HCT116 (cell line): ENCODE data around the gene COL16A1. TPM values are rescaled to one million over a fixed set of nuclear protein-coding genes. Genes with fewer than 3 reads are reported as not detected.

Experiments
- ATAC-seq: fragments of 200-7000 bp; cut with Tn5 transposase; 2 replicates; pipeline ENCODE4 v1.9.1; 2020; ENCODE audit warnings: mild to moderate bottlenecking, moderate library complexity
- BruUV-seq: library from RNA; stranded (reverse); fragments of 400-500 nt; replicated peaks from 2 replicates; lab custom pipeline; 2021; lab: Mats Ljungman, UMichigan
- CTCF ChIA-PET: fragments of 300-600 bp; sonication (Branson Sonifier 250); formaldehyde crosslinking; loops from one replicate; lab custom pipeline; 2021; ENCODE audit warnings: antibody characterized with exemption; lab: Charles Lee
- POLR2A ChIA-PET: fragments of 300-600, 350-600 bp; sonication (Branson Sonifier 250); formaldehyde crosslinking; loops from one replicate; lab custom pipeline; 2021; ENCODE audit warnings: antibody characterized with exemption; lab: Charles Lee
- RAD21 ChIA-PET, 2 experiments: fragments of 300-600 bp; sonication (Branson Sonifier 250); formaldehyde crosslinking; loops; one replicate each; lab custom pipeline; 2023; ENCODE audit warnings: low total read pairs in 2 of 2; ENCODE audit not compliant: uncharacterized antibody in 2 of 2, unreplicated experiment in 2 of 2, low non-redundant PET in 1 of 2; lab: Charles Lee
- DNase-seq: peaks from one replicate; pipeline ENCODE4 v3.0.0-alpha.2; 2010; ENCODE audit warnings: low read depth, low spot score
- H2AFZ ChIP-seq: fragments of 200-600 bp; shearing (Covaris generic), sonication (generic); 2 replicates; pipeline ENCODE4 v1.6.1; 2017; ENCODE audit warnings: low read depth, mixed run types, mixed read lengths, antibody characterized with exemption, low read length; ENCODE audit not compliant: poor library complexity, severe bottlenecking
- H3K27ac ChIP-seq: 2 replicates; pipeline ENCODE4 v1.5.1; 2012; ENCODE audit warnings: low read depth, low read length
- H3K27me3 ChIP-seq: fragments of 200-600 bp; sonication (generic); 2 replicates; pipeline ENCODE4 v1.6.1; 2016; ENCODE audit warnings: mixed run types, low read length, mixed read lengths; ENCODE audit not compliant: insufficient read depth
- H3K36me3 ChIP-seq, 2 experiments: fragments of 200-500 bp in 1 of 2; fragments of 200-600 bp in 1 of 2; sonication (Bioruptor generic) in 1 of 2; sonication (generic) in 1 of 2; 2 replicates each; pipeline versions ENCODE4 v1.5.1 to v1.6.1; 2014 to 2016; ENCODE audit warnings: low read length in 2 of 2, inconsistent platforms in 1 of 2, mixed read lengths in 1 of 2, mixed run types in 1 of 2; ENCODE audit not compliant: insufficient read depth in 2 of 2, control insufficient read depth in 1 of 2
- H3K4me1 ChIP-seq, 2 experiments: fragments of 200-600 bp in 1 of 2; sonication (generic) in 1 of 2; 2 replicates each; pipeline versions ENCODE4 v1.5.1 to v1.6.1; 2012 to 2017; ENCODE audit warnings: low read length in 2 of 2, inconsistent platforms in 1 of 2, mild to moderate bottlenecking in 1 of 2, mixed read lengths in 1 of 2, mixed run types in 1 of 2, moderate library complexity in 1 of 2; ENCODE audit not compliant: insufficient read depth in 2 of 2, control insufficient read depth in 1 of 2
- H3K4me2 ChIP-seq: fragments of 200-600 bp; sonication (generic); 2 replicates; pipeline ENCODE4 v1.6.1; 2017; ENCODE audit warnings: mixed run types, low read length, mixed read lengths
- H3K4me3 ChIP-seq, 2 experiments: fragments of 200-600 bp in 1 of 2; sonication (generic) in 1 of 2; replicated peaks in 1 of 2; 2 replicates each; pipeline ENCODE4 v1.5.1; 2011 to 2016; ENCODE audit warnings: low read length in 2 of 2, control low read depth in 1 of 2, low read depth in 1 of 2, mild to moderate bottlenecking in 1 of 2, mixed read lengths in 1 of 2, mixed run types in 1 of 2
- H3K79me2 ChIP-seq: fragments of 200-600 bp; sonication (generic); 2 replicates; pipeline ENCODE4 v1.6.1; 2017; ENCODE audit warnings: mild to moderate bottlenecking, mixed run types, low read length, moderate library complexity, mixed read lengths; ENCODE audit not compliant: insufficient read depth
- H3K9ac ChIP-seq: fragments of 200-600 bp; sonication (generic); 2 replicates; pipeline ENCODE4 v1.6.1; 2016; ENCODE audit warnings: low read length, mixed read lengths
- H3K9me2 ChIP-seq: fragments of 200-600 bp; sonication (generic), shearing (Covaris generic); 2 replicates; pipeline ENCODE4 v1.6.1; 2017; ENCODE audit warnings: mixed run types, mild to moderate bottlenecking, moderate library complexity; ENCODE audit not compliant: insufficient read depth
- H3K9me3 ChIP-seq, 2 experiments: fragments of 200-500 bp in 1 of 2; fragments of 200-600 bp in 1 of 2; sonication (Bioruptor generic) in 1 of 2; sonication (generic) in 1 of 2; 2 replicates each; pipeline ENCODE4 v1.6.1; 2014 to 2017; ENCODE audit warnings: low read length in 2 of 2, mixed read lengths in 2 of 2, inconsistent platforms in 1 of 2, low read depth in 1 of 2, mild to moderate bottlenecking in 1 of 2, mixed run types in 1 of 2, moderate library complexity in 1 of 2; ENCODE audit not compliant: control insufficient read depth in 1 of 2, insufficient read depth in 1 of 2
- H4K20me1 ChIP-seq: fragments of 200-600 bp; sonication (generic), shearing (Covaris generic); 2 replicates; pipeline ENCODE4 v1.6.1; 2017; ENCODE audit warnings: mixed run types, mild to moderate bottlenecking, moderate library complexity; ENCODE audit not compliant: insufficient read depth
- CBX3 ChIP-seq: IDR thresholded peaks from 2 replicates; pipeline ENCODE4 v1.6.1; 2012; ENCODE audit warnings: low read depth
- EGR1 ChIP-seq: IDR thresholded peaks from 2 replicates; pipeline ENCODE4 v1.6.1; 2012; ENCODE audit warnings: low read depth
- ELF1 ChIP-seq: IDR thresholded peaks from 2 replicates; pipeline ENCODE4 v1.6.1; 2012; ENCODE audit warnings: low read depth, borderline replicate concordance
- EZH2 ChIP-seq: fragments of 200-600 bp; sonication (generic); IDR thresholded peaks from 2 replicates; pipeline ENCODE4 v1.6.1; 2017; ENCODE audit warnings: antibody characterized with exemption, mixed run types
- EZH2phosphoT487 ChIP-seq: fragments of 200-600 bp; IDR thresholded peaks from 2 replicates; pipeline ENCODE4 v1.6.1; 2018; ENCODE audit warnings: antibody characterized with exemption, borderline replicate concordance
- JUND ChIP-seq: IDR thresholded peaks from 2 replicates; pipeline ENCODE4 v1.6.1; 2012
- POLR2A ChIP-seq: IDR thresholded peaks from 2 replicates; pipeline ENCODE4 v1.7.0; 2011; ENCODE audit warnings: borderline replicate concordance; ENCODE audit not compliant: insufficient read depth, insufficient read length; ENCODE audit errors: extremely low read depth
- POLR2AphosphoS5 ChIP-seq: IDR thresholded peaks from 2 replicates; pipeline ENCODE4 v1.6.1; 2011; ENCODE audit warnings: mild to moderate bottlenecking, low read depth, low read length, moderate library complexity
- RAD21 ChIP-seq: IDR thresholded peaks from 2 replicates; pipeline ENCODE4 v1.6.1; 2012; ENCODE audit warnings: low read depth, mild to moderate bottlenecking
- SP1 ChIP-seq: IDR thresholded peaks from 2 replicates; pipeline ENCODE4 v1.6.1; 2012; ENCODE audit warnings: low read depth
- SRF ChIP-seq: IDR thresholded peaks from 2 replicates; pipeline ENCODE4 v1.6.1; 2012; ENCODE audit warnings: low read depth
- TCF7L2 ChIP-seq: IDR thresholded peaks from 2 replicates; pipeline ENCODE4 v1.7.0; 2011; ENCODE audit warnings: borderline replicate concordance, inconsistent platforms; ENCODE audit not compliant: insufficient read depth, insufficient read length; ENCODE audit errors: extremely low read depth
- YY1 ChIP-seq: IDR thresholded peaks from 2 replicates; pipeline ENCODE4 v1.6.1; 2011; ENCODE audit warnings: low read length, low read depth, moderate library complexity, mild to moderate bottlenecking; ENCODE audit not compliant: insufficient replicate concordance; ENCODE audit errors: extremely low read depth
- ZFX ChIP-seq: fragments of 450-650 bp; IDR thresholded peaks from 2 replicates; pipeline ENCODE4 v1.6.1; 2017
- ZNF274 ChIP-seq: fragments of 200-500 bp; sonication (Bioruptor generic); IDR thresholded peaks from 2 replicates; pipeline ENCODE4 v1.6.1; 2014; ENCODE audit warnings: mild to moderate bottlenecking, low read depth, low read length, inconsistent platforms
- intact Hi-C: fragments of 100-400 bp; cut with micrococcal nuclease; formaldehyde crosslinking; loops from 2 replicates; pipeline ENCODE4 v1.10.0; 2022
- total RNA-seq: library from RNA; stranded (reverse); gene quantifications from one replicate; pipeline ENCODE4 v1.2.1, GENCODE V29; 2021; ENCODE audit not compliant: unreplicated experiment
- TF ChIP-seq, protein P1 (sequence below): IDR thresholded peaks from 2 replicates; pipeline ENCODE4 v1.6.1; 2012
- TF ChIP-seq, protein P2 (sequence below): IDR thresholded peaks from 2 replicates; pipeline ENCODE4 v1.6.1; 2011; ENCODE audit warnings: mild to moderate bottlenecking, low read length, moderate library complexity; ENCODE audit not compliant: insufficient replicate concordance; ENCODE audit errors: extremely low read depth
- TF ChIP-seq, protein P3 (sequence below): IDR thresholded peaks from 2 replicates; pipeline ENCODE4 v1.6.1; 2012
- TF ChIP-seq, protein P4 (sequence below), 3 experiments: fragments of 200-600 bp in 1 of 3; sonication (generic) in 1 of 3; IDR thresholded peaks in 2 of 3; conservative IDR thresholded peaks in 1 of 3; 2 replicates each; pipeline ENCODE4 v1.5.1; 2012 to 2017; ENCODE audit warnings: low read depth in 2 of 3, low read length in 2 of 3, antibody characterized with exemption in 1 of 3, borderline replicate concordance in 1 of 3, control low read depth in 1 of 3, mild to moderate bottlenecking in 1 of 3, mixed read lengths in 1 of 3, mixed run types in 1 of 3, moderate library complexity in 1 of 3; ENCODE audit not compliant: insufficient read depth in 1 of 3

Gene COL16A1
- total RNA-seq, 1 experiment from 2014 or later: 2.2 TPM

DNA sequence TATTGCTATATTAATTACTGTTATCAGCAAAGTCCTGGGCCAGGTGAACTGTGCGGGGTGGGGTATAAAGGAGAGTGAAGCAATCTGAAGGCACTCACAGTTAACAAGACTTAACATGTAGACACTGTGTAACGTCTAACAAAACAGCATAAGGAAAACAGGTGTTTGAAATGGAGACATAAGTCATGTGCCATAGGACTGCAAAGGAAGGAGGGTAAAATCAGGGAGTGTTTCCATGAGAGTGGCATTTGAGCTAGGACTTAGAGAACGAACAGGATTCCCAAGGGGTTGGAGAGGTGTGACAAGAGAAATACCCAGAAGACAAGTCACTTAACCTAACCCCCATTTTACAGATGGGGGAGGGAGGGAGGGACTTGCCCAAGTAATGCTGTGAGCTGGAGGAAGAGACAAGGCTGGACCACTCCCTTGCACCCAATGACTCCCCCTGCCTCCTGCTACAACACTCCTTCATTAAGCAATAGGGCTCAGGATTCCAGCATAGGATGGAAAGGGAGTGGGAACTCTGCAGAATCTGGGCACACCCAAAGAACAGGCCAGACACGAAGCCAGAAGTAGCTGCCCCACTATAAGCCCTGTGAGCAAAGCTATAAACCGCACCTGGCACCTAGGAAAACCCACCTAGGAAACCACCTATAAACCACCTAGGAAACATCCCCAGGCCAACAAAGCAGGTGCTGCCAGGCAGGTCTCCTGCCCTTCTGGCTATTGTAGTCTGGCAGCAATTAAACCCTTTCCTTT is 65.7 kb downstream of the COL16A1 start:
- H3K9me3 ChIP-seq: no peaks in the 10 kb centered on the region
- no TSS peak for BruUV-seq
- intact Hi-C loops: no loop called here
- ChIA-PET CTCF (no interaction called here), POLR2A (no interaction called here), RAD21 (no interaction called here)
- no peaks in the 10 kb centered on the region for H3K27me3 ChIP-seq
- H3K4me2 ChIP-seq: no peak overlapping the region
- H3K9ac ChIP-seq: no peak overlapping the region
- peaks cover 2 to 9% of the 10 kb centered on the region in 2 experiments; a peak in 2 of 4 replicates for H3K4me1 ChIP-seq
- TF ChIP-seq, protein P1, sequence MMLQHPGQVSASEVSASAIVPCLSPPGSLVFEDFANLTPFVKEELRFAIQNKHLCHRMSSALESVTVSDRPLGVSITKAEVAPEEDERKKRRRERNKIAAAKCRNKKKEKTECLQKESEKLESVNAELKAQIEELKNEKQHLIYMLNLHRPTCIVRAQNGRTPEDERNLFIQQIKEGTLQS: no peak
- TF ChIP-seq SRF (no peak), POLR2AphosphoS5 (no peak), EGR1 (no peak), CBX3 (no peak), YY1 (no peak), EZH2 (no peak), EZH2phosphoT487 (no peak), RAD21 (no peak), TCF7L2 (no peak), ELF1 (no peak), ZNF274 (no peak), ZFX (no peak), JUND (no peak), SP1 (no peak), POLR2A (no peak)
- TF ChIP-seq, protein P2, sequence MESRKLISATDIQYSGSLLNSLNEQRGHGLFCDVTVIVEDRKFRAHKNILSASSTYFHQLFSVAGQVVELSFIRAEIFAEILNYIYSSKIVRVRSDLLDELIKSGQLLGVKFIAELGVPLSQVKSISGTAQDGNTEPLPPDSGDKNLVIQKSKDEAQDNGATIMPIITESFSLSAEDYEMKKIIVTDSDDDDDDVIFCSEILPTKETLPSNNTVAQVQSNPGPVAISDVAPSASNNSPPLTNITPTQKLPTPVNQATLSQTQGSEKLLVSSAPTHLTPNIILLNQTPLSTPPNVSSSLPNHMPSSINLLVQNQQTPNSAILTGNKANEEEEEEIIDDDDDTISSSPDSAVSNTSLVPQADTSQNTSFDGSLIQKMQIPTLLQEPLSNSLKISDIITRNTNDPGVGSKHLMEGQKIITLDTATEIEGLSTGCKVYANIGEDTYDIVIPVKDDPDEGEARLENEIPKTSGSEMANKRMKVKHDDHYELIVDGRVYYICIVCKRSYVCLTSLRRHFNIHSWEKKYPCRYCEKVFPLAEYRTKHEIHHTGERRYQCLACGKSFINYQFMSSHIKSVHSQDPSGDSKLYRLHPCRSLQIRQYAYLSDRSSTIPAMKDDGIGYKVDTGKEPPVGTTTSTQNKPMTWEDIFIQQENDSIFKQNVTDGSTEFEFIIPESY: no peak
- TF ChIP-seq, protein P3, sequence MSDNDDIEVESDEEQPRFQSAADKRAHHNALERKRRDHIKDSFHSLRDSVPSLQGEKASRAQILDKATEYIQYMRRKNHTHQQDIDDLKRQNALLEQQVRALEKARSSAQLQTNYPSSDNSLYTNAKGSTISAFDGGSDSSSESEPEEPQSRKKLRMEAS: no peak
- TF ChIP-seq, protein P4, sequence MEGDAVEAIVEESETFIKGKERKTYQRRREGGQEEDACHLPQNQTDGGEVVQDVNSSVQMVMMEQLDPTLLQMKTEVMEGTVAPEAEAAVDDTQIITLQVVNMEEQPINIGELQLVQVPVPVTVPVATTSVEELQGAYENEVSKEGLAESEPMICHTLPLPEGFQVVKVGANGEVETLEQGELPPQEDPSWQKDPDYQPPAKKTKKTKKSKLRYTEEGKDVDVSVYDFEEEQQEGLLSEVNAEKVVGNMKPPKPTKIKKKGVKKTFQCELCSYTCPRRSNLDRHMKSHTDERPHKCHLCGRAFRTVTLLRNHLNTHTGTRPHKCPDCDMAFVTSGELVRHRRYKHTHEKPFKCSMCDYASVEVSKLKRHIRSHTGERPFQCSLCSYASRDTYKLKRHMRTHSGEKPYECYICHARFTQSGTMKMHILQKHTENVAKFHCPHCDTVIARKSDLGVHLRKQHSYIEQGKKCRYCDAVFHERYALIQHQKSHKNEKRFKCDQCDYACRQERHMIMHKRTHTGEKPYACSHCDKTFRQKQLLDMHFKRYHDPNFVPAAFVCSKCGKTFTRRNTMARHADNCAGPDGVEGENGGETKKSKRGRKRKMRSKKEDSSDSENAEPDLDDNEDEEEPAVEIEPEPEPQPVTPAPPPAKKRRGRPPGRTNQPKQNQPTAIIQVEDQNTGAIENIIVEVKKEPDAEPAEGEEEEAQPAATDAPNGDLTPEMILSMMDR (IDR thresholded peaks at IDR 0.05 in 2 of 3, conservative IDR thresholded peaks at IDR 0.05 in 1 of 3; ENCODE audit: borderline replicate concordance in 1 of 3, insufficient read depth in 1 of 3, low read depth in 2 of 3, low read length in 2 of 3): no peak
- no peak for ATAC-seq
- no peaks in the 10 kb centered on the region for H3K9me2 ChIP-seq
- H4K20me1 ChIP-seq: no peaks in the 10 kb centered on the region
- DNase-seq: no peak
- no peak overlapping the region for H3K4me3 ChIP-seq
- H3K36me3 ChIP-seq: peaks cover 0 to 8% of the 10 kb centered on the region in 2 experiments; a peak in 1 of 4 replicates
- no peak overlapping the region for H2AFZ ChIP-seq
- H3K27ac ChIP-seq: no peak overlapping the region
- H3K79me2 ChIP-seq: peaks cover 70% of the 10 kb centered on the region
